Upper lobe of left lung (tissue), 6 donors: Measurements from ENCODE around the gene CEP89. TPM values are rescaled to one million over a fixed set of nuclear protein-coding genes. Genes with fewer than 3 reads are reported as not detected.

Experiments
- ATAC-seq, 2 donors: fragments of 200-7000 bp; cut with Tn5 transposase; one replicate each; pipeline ENCODE4 v1.9.1; 2022; ENCODE audit warnings: mild to moderate bottlenecking in 2 of 2, moderate library complexity in 2 of 2; ENCODE audit not compliant: low FRiP score in 2 of 2
- DNase-seq, 2 donors: peaks; one replicate each; pipeline ENCODE4 v3.0.0-alpha.2; 2019 to 2020
- H3K27ac ChIP-seq, 4 donors: fragments of 200-600 bp; sonication (generic); one replicate each; pipeline ENCODE4 v1.5.1; 2016 to 2019
- H3K27me3 ChIP-seq, 4 donors: fragments of 200-600 bp; sonication (generic); one replicate each; pipeline ENCODE4 v1.5.1; 2017 to 2019
- H3K36me3 ChIP-seq, 4 donors: fragments of 200-600 bp; sonication (generic); one replicate each; pipeline ENCODE4 v1.5.1; 2016 to 2019
- H3K4me1 ChIP-seq, 4 donors: fragments of 200-600 bp; sonication (generic); one replicate each; pipeline ENCODE4 v1.5.1; 2018 to 2019
- H3K4me3 ChIP-seq, 4 donors: fragments of 200-600 bp; sonication (generic); one replicate each; pipeline ENCODE4 v1.5.1; 2017 to 2019; ENCODE audit warnings: mild to moderate bottlenecking in 2 of 4, moderate library complexity in 1 of 4
- H3K9me3 ChIP-seq, 4 donors: fragments of 200-600 bp; sonication (generic); one replicate each; pipeline ENCODE4 v1.5.1; 2018 to 2019
- EP300 ChIP-seq, 4 donors: sonication (generic); formaldehyde crosslinking; IDR thresholded peaks; one replicate each; pipeline ENCODE4 v1.5.1; 2017; ENCODE audit warnings: antibody characterized with exemption in 4 of 4, control low read depth in 2 of 4
- POLR2A ChIP-seq, 4 donors: fragments of 450-650 bp; IDR thresholded peaks; one replicate each; pipeline ENCODE4 v1.5.1; 2016 to 2017; ENCODE audit warnings: antibody characterized with exemption in 4 of 4, mild to moderate bottlenecking in 2 of 4
- POLR2AphosphoS5 ChIP-seq, 2 donors: sonication (generic); formaldehyde crosslinking; IDR thresholded peaks; one replicate each; pipeline ENCODE4 v1.5.1; 2017; ENCODE audit warnings: antibody characterized with exemption in 2 of 2
- WGBS, 2 donors: methylation state at CpG; one replicate each; pipeline ENCODE4 v1.1.5; 2017 to 2018; 5-methylcytosine and 5-hydroxymethylcytosine counted together
- total RNA-seq, 6 donors: library from RNA; depleted of rRNA in 4 of 6; stranded (reverse); fragments of >200 nt in 4 of 6; gene quantifications; one replicate each; pipeline versions ENCODE4 v1.1.0 to v1.2.1, GENCODE V29; 2016 to 2021
- TF ChIP-seq, protein P1 (sequence below), 6 experiments: fragments of 450-650 bp in 4 of 6; fragments of 200-600 bp in 2 of 6; sonication (generic) in 2 of 6; IDR thresholded peaks; one replicate each; pipeline ENCODE4 v1.5.1; 2016 to 2019; ENCODE audit warnings: antibody characterized with exemption in 6 of 6
- donor health status: DM: no; HTN: no; CAD: no; lungs with moderate emphysema.
- donor health status: DM: no; HTN: yes; CAD: no; lungs with severe emphysema.

CEP89 gene
- total RNA-seq, 6 donors from 2014 or later, result 10.1 to 16.0 (median 14.1) TPM

DNA sequence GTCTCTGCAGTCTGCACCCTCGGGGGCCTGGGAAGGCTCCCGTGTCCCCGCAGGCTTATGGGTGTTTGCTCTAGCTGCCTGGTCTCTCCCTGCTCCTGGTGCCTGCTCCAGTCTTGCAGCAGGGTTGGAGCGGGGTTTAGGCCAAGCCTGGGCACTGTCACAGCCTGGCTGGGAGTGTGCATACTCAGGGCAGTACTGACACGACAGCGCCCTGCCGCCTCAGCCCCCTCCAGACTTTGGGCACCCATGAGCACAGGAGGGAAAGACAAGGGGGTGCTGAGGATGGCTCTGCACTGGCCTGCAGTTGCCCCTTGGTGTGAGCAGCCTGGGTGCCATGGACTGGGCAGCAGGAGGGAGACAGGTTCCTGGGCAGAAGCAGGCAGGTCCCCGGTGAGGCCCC lies 35.7 kb downstream of the CEP89 start:
- TF ChIP-seq POLR2A (IDR thresholded peaks at IDR 0.05), result no peak
- no peak for TF ChIP-seq EP300 (IDR thresholded peaks at IDR 0.05)
- TF ChIP-seq, protein P1, sequence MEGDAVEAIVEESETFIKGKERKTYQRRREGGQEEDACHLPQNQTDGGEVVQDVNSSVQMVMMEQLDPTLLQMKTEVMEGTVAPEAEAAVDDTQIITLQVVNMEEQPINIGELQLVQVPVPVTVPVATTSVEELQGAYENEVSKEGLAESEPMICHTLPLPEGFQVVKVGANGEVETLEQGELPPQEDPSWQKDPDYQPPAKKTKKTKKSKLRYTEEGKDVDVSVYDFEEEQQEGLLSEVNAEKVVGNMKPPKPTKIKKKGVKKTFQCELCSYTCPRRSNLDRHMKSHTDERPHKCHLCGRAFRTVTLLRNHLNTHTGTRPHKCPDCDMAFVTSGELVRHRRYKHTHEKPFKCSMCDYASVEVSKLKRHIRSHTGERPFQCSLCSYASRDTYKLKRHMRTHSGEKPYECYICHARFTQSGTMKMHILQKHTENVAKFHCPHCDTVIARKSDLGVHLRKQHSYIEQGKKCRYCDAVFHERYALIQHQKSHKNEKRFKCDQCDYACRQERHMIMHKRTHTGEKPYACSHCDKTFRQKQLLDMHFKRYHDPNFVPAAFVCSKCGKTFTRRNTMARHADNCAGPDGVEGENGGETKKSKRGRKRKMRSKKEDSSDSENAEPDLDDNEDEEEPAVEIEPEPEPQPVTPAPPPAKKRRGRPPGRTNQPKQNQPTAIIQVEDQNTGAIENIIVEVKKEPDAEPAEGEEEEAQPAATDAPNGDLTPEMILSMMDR (IDR thresholded peaks at IDR 0.05), result no peak
- TF ChIP-seq POLR2AphosphoS5 (IDR thresholded peaks at IDR 0.05), result no peak
- 85 to 98% methylated on average over 5 to 6 of the region's 8 CpGs for WGBS, 2 donors
- Histone ChIP-seq H3K27ac (no peak overlapping the region), H3K4me1 (no peaks in the 10 kb centered on the region), H3K9me3 (no peaks in the 10 kb centered on the region), H3K4me3 (no peak overlapping the region), H3K27me3 (no peaks in the 10 kb centered on the region), H3K36me3 (peaks cover 4 to 77% (median 28%) of the 10 kb centered on the region in 4 donors)
- ATAC-seq (peak in 1 of 2 donors; percentile 50), DNase-seq (peak in 1 of 2 donors; percentile 58)

DNA sequence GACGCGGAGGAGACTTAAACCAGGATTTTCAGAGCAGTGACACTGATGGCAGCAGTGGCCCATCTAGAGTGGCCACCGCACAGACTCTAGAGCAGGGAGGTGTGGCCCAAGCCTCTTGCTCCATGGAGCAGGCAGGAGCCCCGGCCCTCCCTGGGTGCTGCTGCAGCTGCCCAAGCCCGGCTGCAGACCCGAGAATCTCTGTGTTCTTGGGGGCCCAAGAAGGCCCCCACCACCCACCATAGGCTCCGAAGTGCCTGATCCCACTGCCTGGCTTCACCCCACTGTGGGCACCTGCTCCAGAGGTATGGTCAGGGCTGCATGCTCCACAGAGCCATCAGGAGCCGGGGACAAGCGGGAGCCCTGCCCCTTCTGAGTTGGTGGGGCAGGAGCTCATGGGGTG lies 36.1 kb downstream of the CEP89 start:
- TF ChIP-seq EP300 (IDR thresholded peaks at IDR 0.05), result no peak
- TF ChIP-seq POLR2AphosphoS5 (IDR thresholded peaks at IDR 0.05), result no peak
- no peak for TF ChIP-seq POLR2A (IDR thresholded peaks at IDR 0.05)
- TF ChIP-seq, protein P1 (IDR thresholded peaks at IDR 0.05), result no peak
- WGBS, 2 donors, result 79 to 95% methylated on average over 5 to 6 of the region's 9 CpGs
- H3K4me1 ChIP-seq, result no peaks in the 10 kb centered on the region
- H3K4me3 ChIP-seq, result no peak overlapping the region
- no peak for DNase-seq
- no peaks in the 10 kb centered on the region for H3K27me3 ChIP-seq
- H3K36me3 ChIP-seq, result peaks cover 4 to 82% (median 30%) of the 10 kb centered on the region in 4 donors
- H3K27ac ChIP-seq, result no peak overlapping the region
- no peaks in the 10 kb centered on the region for H3K9me3 ChIP-seq
- ATAC-seq, result peak in 1 of 2 donors; percentile 28

DNA sequence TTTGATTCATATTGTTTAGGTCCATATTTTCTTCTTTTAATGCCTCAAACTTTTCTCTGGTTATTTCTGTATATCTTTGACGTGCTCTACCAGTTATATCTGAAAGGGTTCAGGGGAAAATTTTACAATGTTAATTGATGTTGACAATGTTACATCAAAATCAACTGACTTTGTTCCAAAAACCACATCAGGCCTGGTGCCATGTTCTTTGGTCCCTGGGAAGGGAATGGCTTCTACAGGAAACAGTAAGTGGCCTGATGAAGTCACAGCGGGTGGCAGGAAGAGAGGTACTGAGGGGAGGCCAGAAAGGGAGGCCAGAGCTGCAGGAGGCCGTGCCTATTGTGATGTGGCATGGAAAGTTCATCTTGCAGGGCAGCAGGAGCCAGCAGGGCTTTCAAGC lies 38.2 kb downstream of the CEP89 start:
- Histone ChIP-seq H3K27me3 (no peaks in the 10 kb centered on the region), H3K36me3 (peaks cover 9 to 91% (median 41%) of the 10 kb centered on the region in 4 donors), H3K4me1 (no peaks in the 10 kb centered on the region), H3K27ac (no peak overlapping the region), H3K4me3 (no peak overlapping the region), H3K9me3 (peaks cover 0 to 2% (median under 1%) of the 10 kb centered on the region in 4 donors)
- ATAC-seq, result no peak
- DNase-seq, result no peak
- no peak for TF ChIP-seq POLR2AphosphoS5 (IDR thresholded peaks at IDR 0.05)
- no peak for TF ChIP-seq POLR2A (IDR thresholded peaks at IDR 0.05)
- TF ChIP-seq, protein P1 (IDR thresholded peaks at IDR 0.05), result no peak
- TF ChIP-seq EP300 (IDR thresholded peaks at IDR 0.05), result no peak
- 90 to 93% methylated on average over 3 of the region's 3 CpGs for WGBS, 2 donors

DNA sequence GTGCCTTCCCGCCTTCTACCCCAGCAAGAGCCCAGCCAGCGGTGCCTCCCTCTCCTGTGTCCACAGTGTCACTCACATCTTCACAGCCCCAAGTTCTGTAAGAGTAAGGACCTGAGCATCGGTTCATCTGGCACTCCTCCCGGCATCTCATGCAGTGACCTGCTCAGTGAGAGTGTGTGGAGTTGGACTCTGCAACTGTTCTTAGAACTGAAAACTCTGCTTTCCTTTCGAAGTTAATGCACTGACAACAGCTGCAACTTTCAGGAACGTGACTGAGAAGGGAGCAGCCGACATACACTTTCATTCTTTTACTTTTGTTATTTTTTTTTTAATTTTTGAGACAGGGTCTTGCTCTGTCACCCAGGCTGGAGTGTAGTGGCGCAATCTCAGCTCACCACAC lies 41.2 kb downstream of the CEP89 start:
- WGBS, 2 donors, result 98 to 99% methylated on average over 8 of the region's 8 CpGs
- Histone ChIP-seq H3K36me3 (peaks cover 7 to 72% (median 37%) of the 10 kb centered on the region in 4 donors), H3K9me3 (peaks cover 0 to 9% (median 3%) of the 10 kb centered on the region in 4 donors)

More for the DNA sequence above, 41.2 kb downstream of the CEP89 start:
- H3K27me3 ChIP-seq, result no peaks in the 10 kb centered on the region
- no peak overlapping the region for H3K4me3 ChIP-seq
- no peaks in the 10 kb centered on the region for H3K4me1 ChIP-seq
- ATAC-seq (no peak), DNase-seq (no peak)
- no peak for TF ChIP-seq POLR2A (IDR thresholded peaks at IDR 0.05)
- TF ChIP-seq EP300 (IDR thresholded peaks at IDR 0.05), result no peak
- TF ChIP-seq, protein P1 (IDR thresholded peaks at IDR 0.05), result no peak
- TF ChIP-seq POLR2AphosphoS5 (IDR thresholded peaks at IDR 0.05), result no peak
- H3K27ac ChIP-seq, result no peak overlapping the region
